ENCODE data around the gene ZNF621. TPM values are rescaled to one million over a fixed set of nuclear protein-coding genes. Genes with fewer than 3 reads are reported as not detected.

ZNF621 gene
- total RNA-seq, 1 donor from 2014 or later = 23.3 TPM

- H3K9me3 Mint-ChIP-seq = no peaks in the 10 kb centered on the region
- H3K4me3 Mint-ChIP-seq = no peak overlapping the region
- H3K36me3 Mint-ChIP-seq = peaks cover 5% of the 10 kb centered on the region
- no peaks in the 10 kb centered on the region for H3K27me3 Mint-ChIP-seq
- DNase-seq (ENCODE audit: extremely low spot score, unreplicated experiment) = no peak
- no peak overlapping the region for H3K27ac Mint-ChIP-seq
- TF ChIP-seq CTCF (conservative IDR thresholded peaks at IDR 0.05) = no peak
- H3K4me1 Mint-ChIP-seq (ENCODE audit: unreplicated experiment) = no peaks in the 10 kb centered on the region
Observed at GRCh38 chr3:40494698-40495097, 30.1 kb upstream of the ZNF621 start.

- no peak for DNase-seq (ENCODE audit: extremely low spot score, unreplicated experiment)
- no peaks in the 10 kb centered on the region for H3K4me1 Mint-ChIP-seq (ENCODE audit: unreplicated experiment)
- H3K27ac Mint-ChIP-seq = no peak overlapping the region
- TF ChIP-seq CTCF (conservative IDR thresholded peaks at IDR 0.05) = no peak
- H3K36me3 Mint-ChIP-seq = no peaks in the 10 kb centered on the region
- peaks cover 5% of the 10 kb centered on the region for H3K27me3 Mint-ChIP-seq
- no peak overlapping the region for H3K4me3 Mint-ChIP-seq
- no peaks in the 10 kb centered on the region for H3K9me3 Mint-ChIP-seq
Observed at GRCh38 chr3:40497288-40497687, 27.5 kb upstream of the ZNF621 start.

GRCh38 chr3:40499952-40500351, 24.8 kb upstream of the ZNF621 start:
- DNase-seq (ENCODE audit: extremely low spot score, unreplicated experiment) = no peak
- H3K9me3 Mint-ChIP-seq = no peaks in the 10 kb centered on the region
- H3K27ac Mint-ChIP-seq = no peak overlapping the region
- peaks cover 9% of the 10 kb centered on the region for H3K27me3 Mint-ChIP-seq
- H3K36me3 Mint-ChIP-seq = no peaks in the 10 kb centered on the region
- no peaks in the 10 kb centered on the region for H3K4me1 Mint-ChIP-seq (ENCODE audit: unreplicated experiment)
- H3K4me3 Mint-ChIP-seq = no peak overlapping the region
- TF ChIP-seq CTCF (conservative IDR thresholded peaks at IDR 0.05) = no peak

- no peak for DNase-seq (ENCODE audit: extremely low spot score, unreplicated experiment)
- Mint-ChIP-seq H3K27me3 (peaks cover 9% of the 10 kb centered on the region), H3K27ac (no peak overlapping the region), H3K4me1 (ENCODE audit: unreplicated experiment) (peaks cover 12% of the 10 kb centered on the region), H3K4me3 (no peak overlapping the region), H3K9me3 (no peaks in the 10 kb centered on the region), H3K36me3 (peaks cover 3% of the 10 kb centered on the region)
- TF ChIP-seq CTCF (conservative IDR thresholded peaks at IDR 0.05) = no peak
Observed at GRCh38 chr3:40502034-40502433, 22.7 kb upstream of the ZNF621 start.

- peak overlapping the region; percentile 98 for H3K4me3 Mint-ChIP-seq
- DNase-seq (ENCODE audit: extremely low spot score, unreplicated experiment) = no peak
- no peaks in the 10 kb centered on the region for H3K9me3 Mint-ChIP-seq
- H3K27me3 Mint-ChIP-seq = peaks cover 9% of the 10 kb centered on the region
- H3K27ac Mint-ChIP-seq = peak overlapping the region; percentile 83
- no peak for TF ChIP-seq CTCF (conservative IDR thresholded peaks at IDR 0.05)
- peaks cover 12% of the 10 kb centered on the region for H3K4me1 Mint-ChIP-seq (ENCODE audit: unreplicated experiment)
- peaks cover 14% of the 10 kb centered on the region for H3K36me3 Mint-ChIP-seq
Observed at GRCh38 chr3:40504636-40505430, 19.9 kb upstream of the ZNF621 start.

Measured in type B pancreatic cell (in vitro differentiated cells).